HepG2 (cell line): ENCODE results near the gene DCTN4. TPM values are rescaled to one million over a fixed set of nuclear protein-coding genes. Genes with fewer than 3 reads are reported as not detected.
A peak's percentile ranks its signal among the peaks of the same experiment; 100 is the strongest.

Source experiments
- FOXA1 ChIP-seq, 2 experiments: fragments of 450-650 bp in 1 of 2; sonication (generic) in 1 of 2; formaldehyde crosslinking in 1 of 2; IDR thresholded peaks; 2 replicates each; pipeline versions ENCODE4 v1.4.0 to v1.6.1; 2016 to 2020; ENCODE audit warnings: missing genetic modification reagents in 1 of 2
- FOXO4 ChIP-seq: sonication (generic); formaldehyde crosslinking; conservative IDR thresholded peaks from 2 replicates; pipeline ENCODE4 v1.8.1; 2023; ENCODE audit warnings: missing genetic modification reagents
- MTF1 ChIP-seq: sonication (generic); formaldehyde crosslinking; IDR thresholded peaks from 2 replicates; pipeline ENCODE4 v1.5.0; 2020; ENCODE audit warnings: missing genetic modification reagents
- POGK ChIP-seq: sonication (generic); formaldehyde crosslinking; conservative IDR thresholded peaks from 2 replicates; pipeline ENCODE4 v1.8.0; 2022; ENCODE audit warnings: mild to moderate bottlenecking, moderate library complexity, missing genetic modification reagents
- REXO4 ChIP-seq: sonication (generic); formaldehyde crosslinking; IDR thresholded peaks from 2 replicates; pipeline ENCODE4 v1.8.0; 2022; ENCODE audit warnings: missing genetic modification reagents, mild to moderate bottlenecking, borderline replicate concordance
- RFXAP ChIP-seq: sonication (generic); formaldehyde crosslinking; IDR thresholded peaks from 2 replicates; pipeline ENCODE4 v1.4.0; 2020; ENCODE audit warnings: missing genetic modification reagents, borderline replicate concordance
- SMYD3 ChIP-seq: sonication (generic); formaldehyde crosslinking; IDR thresholded peaks from 2 replicates; pipeline ENCODE4 v1.8.1; 2023; ENCODE audit warnings: mild to moderate bottlenecking, missing genetic modification reagents
- TFDP2 ChIP-seq: sonication (generic); formaldehyde crosslinking; IDR thresholded peaks from 2 replicates; pipeline ENCODE4 v1.4.0; 2020; ENCODE audit warnings: missing genetic modification reagents
- ZFX ChIP-seq: sonication (generic); formaldehyde crosslinking; IDR thresholded peaks from 2 replicates; pipeline ENCODE4 v1.4.0; 2020; ENCODE audit warnings: mild to moderate bottlenecking, low read depth, missing genetic modification reagents, moderate library complexity
- ZMYM3 ChIP-seq: sonication (generic); formaldehyde crosslinking; IDR thresholded peaks from 2 replicates; pipeline ENCODE4 v1.5.1; 2020; ENCODE audit warnings: mild to moderate bottlenecking, missing genetic modification reagents
- ZMYM4 ChIP-seq: sonication (generic); formaldehyde crosslinking; IDR thresholded peaks from 2 replicates; pipeline ENCODE4 v1.8.1; 2023; ENCODE audit warnings: mild to moderate bottlenecking, missing genetic modification reagents
- polyA plus RNA-seq, 8 experiments: library from polyadenylated mRNA; depleted of rRNA in 3 of 8; stranded (reverse) in 7 of 8; unstranded in 1 of 8; fragments of >200 nt; fragmentation: Illumina TruSeq in 4 of 8; extraction: Trizol in 4 of 8; gene quantifications; 2 replicates each; pipeline versions ENCODE4 v1.2.1 to v1.2.3, GENCODE V29; 2011 to 2016; ENCODE audit warnings: low read depth in 4 of 8, missing spikeins in 1 of 8, mixed read lengths in 1 of 8; ENCODE audit not compliant: insufficient read depth in 1 of 8
- total RNA-seq, 5 experiments: library from RNA; depleted of rRNA; stranded (reverse); fragments of >200 nt; fragmentation: Illumina TruSeq; extraction: Trizol; gene quantifications; 2 replicates each; pipeline ENCODE4 v1.2.3, GENCODE V29; 2016; ENCODE audit warnings: low read depth in 1 of 5
- TF ChIP-seq, protein P1 (sequence below): sonication (generic); formaldehyde crosslinking; IDR thresholded peaks from 2 replicates; pipeline ENCODE4 v1.4.0; 2020; ENCODE audit warnings: mild to moderate bottlenecking, missing genetic modification reagents
- TF ChIP-seq, protein P2 (sequence below): IDR thresholded peaks from 2 replicates; pipeline ENCODE4 v1.6.1; 2016; ENCODE audit warnings: low read depth
- TF ChIP-seq, protein P3 (sequence below): sonication (generic); formaldehyde crosslinking; IDR thresholded peaks from 2 replicates; pipeline ENCODE4 v1.8.1; 2022; ENCODE audit warnings: mild to moderate bottlenecking, missing genetic modification reagents
- TF ChIP-seq, protein P4 (sequence below): sonication (generic); formaldehyde crosslinking; IDR thresholded peaks from 2 replicates; pipeline ENCODE4 v1.4.0; 2020; ENCODE audit warnings: missing genetic modification reagents
- TF ChIP-seq, protein P5 (sequence below): sonication (generic); formaldehyde crosslinking; IDR thresholded peaks from 2 replicates; pipeline ENCODE4 v1.5.0; 2020; ENCODE audit warnings: missing genetic modification reagents

DCTN4 gene
- total and polyA plus RNA-seq, 2 of the 13 experiments (the other 11 are each of a cell fraction or from before 2014, with no cell fraction given): 24.1 to 26.9 TPM

DNA sequence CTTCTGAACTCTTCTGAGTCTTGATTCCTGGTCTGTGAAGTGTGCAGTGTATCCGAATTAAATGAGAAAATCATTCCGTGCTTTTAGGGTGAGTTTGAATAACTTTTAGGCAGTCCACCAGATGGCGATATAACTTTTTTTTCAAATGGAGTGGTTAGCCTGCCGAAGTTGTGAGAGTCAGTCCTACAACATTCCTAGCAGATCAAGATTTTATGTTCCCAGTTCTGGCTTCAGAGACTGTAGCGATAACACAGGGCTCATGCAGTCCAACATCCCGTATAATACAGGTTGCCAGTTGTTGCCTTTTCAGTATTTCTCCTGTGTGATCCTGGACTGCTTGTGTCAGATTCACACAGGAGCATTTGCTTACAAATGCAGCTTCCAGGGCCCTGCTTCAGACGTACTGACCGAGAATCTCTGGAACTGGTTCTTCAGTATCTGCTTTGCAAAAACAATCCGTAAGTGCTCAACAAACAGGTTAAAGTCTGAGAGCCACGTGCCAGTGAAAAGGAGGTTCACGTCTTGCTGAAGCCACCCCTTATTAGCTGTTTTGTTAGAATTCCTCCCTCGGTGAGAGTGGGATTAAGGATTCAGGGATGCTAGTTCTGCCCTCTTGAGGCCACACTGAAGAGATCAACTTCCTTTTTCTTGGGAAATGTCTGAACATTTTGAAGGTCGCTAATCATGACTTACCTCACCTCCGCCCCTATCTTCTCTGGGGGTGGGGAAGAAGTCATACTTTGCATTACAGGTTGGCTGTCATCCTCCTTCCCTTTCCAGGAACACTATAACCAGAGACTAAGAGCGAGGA is 42.5 kb upstream of the DCTN4 start (continued):
- TF ChIP-seq, protein P1, sequence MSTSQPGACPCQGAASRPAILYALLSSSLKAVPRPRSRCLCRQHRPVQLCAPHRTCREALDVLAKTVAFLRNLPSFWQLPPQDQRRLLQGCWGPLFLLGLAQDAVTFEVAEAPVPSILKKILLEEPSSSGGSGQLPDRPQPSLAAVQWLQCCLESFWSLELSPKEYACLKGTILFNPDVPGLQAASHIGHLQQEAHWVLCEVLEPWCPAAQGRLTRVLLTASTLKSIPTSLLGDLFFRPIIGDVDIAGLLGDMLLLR (CRISPR knock-in tag): no peak
- TF ChIP-seq FOXO4 (CRISPR knock-in tag) (0 out of 2 replicates have a peak, but pooled peaks have one; percentile 14), FOXA1 (IDR thresholded peaks at IDR 0.05) (no peak), FOXA1 (CRISPR knock-in tag; IDR thresholded peaks at IDR 0.05) (peak; percentile 59; the same call in 1 of the 2 replicates), SMYD3 (CRISPR knock-in tag) (0 out of 2 replicates have a peak, but pooled peaks have one; percentile 32), TFDP2 (CRISPR knock-in tag) (no peak), RFXAP (CRISPR knock-in tag) (0 out of 2 replicates have a peak, but pooled peaks have one; percentile 65), MTF1 (CRISPR knock-in tag) (no peak), POGK (peak; percentile 68; the same call in 1 of the 2 replicates), REXO4 (CRISPR knock-in tag) (no peak), ZMYM4 (peak; percentile 62), ZMYM3 (peak; percentile 64; the same call in 1 of the 2 replicates), ZFX (CRISPR knock-in tag) (no peak)
- TF ChIP-seq, protein P2, sequence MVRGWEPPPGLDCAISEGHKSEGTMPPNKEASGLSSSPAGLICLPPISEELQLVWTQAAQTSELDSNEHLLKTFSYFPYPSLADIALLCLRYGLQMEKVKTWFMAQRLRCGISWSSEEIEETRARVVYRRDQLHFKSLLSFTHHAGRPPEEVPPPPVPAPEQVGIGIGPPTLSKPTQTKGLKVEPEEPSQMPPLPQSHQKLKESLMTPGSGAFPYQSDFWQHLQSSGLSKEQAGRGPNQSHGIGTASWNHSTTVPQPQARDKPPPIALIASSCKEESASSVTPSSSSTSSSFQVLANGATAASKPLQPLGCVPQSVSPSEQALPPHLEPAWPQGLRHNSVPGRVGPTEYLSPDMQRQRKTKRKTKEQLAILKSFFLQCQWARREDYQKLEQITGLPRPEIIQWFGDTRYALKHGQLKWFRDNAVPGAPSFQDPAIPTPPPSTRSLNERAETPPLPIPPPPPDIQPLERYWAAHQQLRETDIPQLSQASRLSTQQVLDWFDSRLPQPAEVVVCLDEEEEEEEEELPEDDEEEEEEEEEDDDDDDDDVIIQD (CRISPR knock-in tag): no peak; the same call in 1 of the 2 replicates
- TF ChIP-seq, protein P3, sequence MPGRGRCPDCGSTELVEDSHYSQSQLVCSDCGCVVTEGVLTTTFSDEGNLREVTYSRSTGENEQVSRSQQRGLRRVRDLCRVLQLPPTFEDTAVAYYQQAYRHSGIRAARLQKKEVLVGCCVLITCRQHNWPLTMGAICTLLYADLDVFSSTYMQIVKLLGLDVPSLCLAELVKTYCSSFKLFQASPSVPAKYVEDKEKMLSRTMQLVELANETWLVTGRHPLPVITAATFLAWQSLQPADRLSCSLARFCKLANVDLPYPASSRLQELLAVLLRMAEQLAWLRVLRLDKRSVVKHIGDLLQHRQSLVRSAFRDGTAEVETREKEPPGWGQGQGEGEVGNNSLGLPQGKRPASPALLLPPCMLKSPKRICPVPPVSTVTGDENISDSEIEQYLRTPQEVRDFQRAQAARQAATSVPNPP (CRISPR knock-in tag): no peak
- TF ChIP-seq, protein P4, sequence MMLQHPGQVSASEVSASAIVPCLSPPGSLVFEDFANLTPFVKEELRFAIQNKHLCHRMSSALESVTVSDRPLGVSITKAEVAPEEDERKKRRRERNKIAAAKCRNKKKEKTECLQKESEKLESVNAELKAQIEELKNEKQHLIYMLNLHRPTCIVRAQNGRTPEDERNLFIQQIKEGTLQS (CRISPR knock-in tag): no peak
- TF ChIP-seq, protein P5, sequence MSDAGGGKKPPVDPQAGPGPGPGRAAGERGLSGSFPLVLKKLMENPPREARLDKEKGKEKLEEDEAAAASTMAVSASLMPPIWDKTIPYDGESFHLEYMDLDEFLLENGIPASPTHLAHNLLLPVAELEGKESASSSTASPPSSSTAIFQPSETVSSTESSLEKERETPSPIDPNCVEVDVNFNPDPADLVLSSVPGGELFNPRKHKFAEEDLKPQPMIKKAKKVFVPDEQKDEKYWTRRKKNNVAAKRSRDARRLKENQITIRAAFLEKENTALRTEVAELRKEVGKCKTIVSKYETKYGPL (CRISPR knock-in tag): no peak
